ENCODE results near the gene AMER2. TPM values are rescaled to one million over a fixed set of nuclear protein-coding genes. Genes with fewer than 3 reads are reported as not detected.

AMER2 gene
- total and polyA plus RNA-seq, 4 donors = 0.02 to 2.0 TPM; not detected in 2

DNA sequence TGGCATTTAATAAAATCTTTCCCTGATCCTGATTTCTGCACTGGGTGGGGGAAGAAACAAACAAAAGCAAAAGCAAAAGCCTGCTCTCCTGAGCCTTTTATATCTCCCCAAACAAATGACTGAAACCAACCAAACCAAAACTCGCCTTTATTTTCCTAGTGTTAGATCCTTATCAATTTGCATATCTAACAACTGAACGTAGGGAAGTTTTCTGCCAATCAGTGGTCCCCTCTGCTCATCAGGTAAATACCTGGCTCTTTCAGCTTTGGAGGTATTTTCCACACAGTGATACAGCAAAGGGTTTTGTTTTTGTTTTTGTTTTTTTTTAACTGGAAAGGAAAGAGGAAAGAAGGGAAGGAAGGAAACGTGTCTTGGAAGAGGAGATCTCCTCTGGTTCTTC is 3.3 kb downstream of the AMER2 start:
- H3K36me3 ChIP-seq (ENCODE audit: control insufficient read depth in 4 of 4, insufficient read depth in 4 of 4, low read length in 4 of 4) = no peaks in the 10 kb centered on the region
- ATAC-seq (ENCODE audit: insufficient read depth, low FRiP score) = no peak
- H3K4me1 ChIP-seq (ENCODE audit: control insufficient read depth in 5 of 5, insufficient read depth in 5 of 5, low read length in 5 of 5) = peaks cover 0 to 11% (median 4%) of the 10 kb centered on the region in 5 donors
- TF ChIP-seq, protein P1, sequence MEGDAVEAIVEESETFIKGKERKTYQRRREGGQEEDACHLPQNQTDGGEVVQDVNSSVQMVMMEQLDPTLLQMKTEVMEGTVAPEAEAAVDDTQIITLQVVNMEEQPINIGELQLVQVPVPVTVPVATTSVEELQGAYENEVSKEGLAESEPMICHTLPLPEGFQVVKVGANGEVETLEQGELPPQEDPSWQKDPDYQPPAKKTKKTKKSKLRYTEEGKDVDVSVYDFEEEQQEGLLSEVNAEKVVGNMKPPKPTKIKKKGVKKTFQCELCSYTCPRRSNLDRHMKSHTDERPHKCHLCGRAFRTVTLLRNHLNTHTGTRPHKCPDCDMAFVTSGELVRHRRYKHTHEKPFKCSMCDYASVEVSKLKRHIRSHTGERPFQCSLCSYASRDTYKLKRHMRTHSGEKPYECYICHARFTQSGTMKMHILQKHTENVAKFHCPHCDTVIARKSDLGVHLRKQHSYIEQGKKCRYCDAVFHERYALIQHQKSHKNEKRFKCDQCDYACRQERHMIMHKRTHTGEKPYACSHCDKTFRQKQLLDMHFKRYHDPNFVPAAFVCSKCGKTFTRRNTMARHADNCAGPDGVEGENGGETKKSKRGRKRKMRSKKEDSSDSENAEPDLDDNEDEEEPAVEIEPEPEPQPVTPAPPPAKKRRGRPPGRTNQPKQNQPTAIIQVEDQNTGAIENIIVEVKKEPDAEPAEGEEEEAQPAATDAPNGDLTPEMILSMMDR (IDR thresholded peaks at IDR 0.05; ENCODE audit: control extremely low read depth, extremely low read depth) = no peak
- peaks cover 7 to 69% (median 43%) of the 10 kb centered on the region in 3 donors for H3K27me3 ChIP-seq (ENCODE audit: control insufficient read depth in 3 of 3, insufficient read depth in 3 of 3, low read length in 2 of 3)
- H3K9ac ChIP-seq (ENCODE audit: insufficient read depth in 1 of 2, low read length in 2 of 2) = no peak overlapping the region
- no peak overlapping the region for H3K27ac ChIP-seq (ENCODE audit: low read depth in 1 of 2, low read length in 1 of 2)
- H3K4me3 ChIP-seq = no peak overlapping the region
- 32 to 37% methylated on average over 3 of the region's 3 CpGs for WGBS, 2 donors
- peaks cover 0 to 4% (median 0%) of the 10 kb centered on the region in 4 donors for H3K9me3 ChIP-seq (ENCODE audit: control insufficient read depth in 4 of 4, insufficient read depth in 3 of 4, low read length in 3 of 4)
- no peak for DNase-seq

GRCh38 chr13:25167382-25168174 is 4.5 kb downstream of the AMER2 start:
- Histone ChIP-seq H3K4me3 (no peak overlapping the region), H3K9ac (ENCODE audit: insufficient read depth in 1 of 2, low read length in 2 of 2) (no peak overlapping the region), H3K9me3 (ENCODE audit: control insufficient read depth in 4 of 4, insufficient read depth in 3 of 4, low read length in 3 of 4) (peaks cover 0 to 4% (median 0%) of the 10 kb centered on the region in 4 donors), H3K27ac (ENCODE audit: low read depth in 1 of 2, low read length in 1 of 2) (no peak overlapping the region), H3K36me3 (ENCODE audit: control insufficient read depth in 4 of 4, insufficient read depth in 4 of 4, low read length in 4 of 4) (no peaks in the 10 kb centered on the region), H3K27me3 (ENCODE audit: control insufficient read depth in 3 of 3, insufficient read depth in 3 of 3, low read length in 2 of 3) (peaks cover 7 to 60% (median 32%) of the 10 kb centered on the region in 3 donors), H3K4me1 (ENCODE audit: control insufficient read depth in 5 of 5, insufficient read depth in 5 of 5, low read length in 5 of 5) (peaks cover 0 to 11% (median 4%) of the 10 kb centered on the region in 5 donors)
- 90 to 94% methylated on average over 3 of the region's 3 CpGs for WGBS, 2 donors
- TF ChIP-seq, protein P1 (IDR thresholded peaks at IDR 0.05; ENCODE audit: control extremely low read depth, extremely low read depth) = no peak
- no peak for ATAC-seq (ENCODE audit: insufficient read depth, low FRiP score)
- DNase-seq = no peak

DNA sequence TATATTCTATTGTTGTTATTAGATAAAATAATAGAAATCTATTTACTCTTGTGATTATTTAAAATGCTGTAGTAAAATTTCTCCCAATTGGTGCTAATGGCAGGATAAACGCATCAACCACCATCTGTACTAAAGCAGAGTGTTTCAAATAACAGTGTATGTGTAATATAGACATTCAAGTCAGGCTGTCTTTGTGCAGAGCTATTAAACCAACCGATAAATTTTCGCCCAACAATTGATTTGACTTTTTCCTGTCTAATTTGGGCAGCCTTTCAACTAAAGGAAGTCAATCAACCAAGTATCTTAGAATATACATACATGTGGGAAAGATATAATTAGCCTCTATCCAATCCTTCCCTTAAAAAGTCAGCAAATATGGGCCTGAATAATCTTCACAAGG is 5.8 kb downstream of the AMER2 start:
- Histone ChIP-seq H3K36me3 (ENCODE audit: control insufficient read depth in 4 of 4, insufficient read depth in 4 of 4, low read length in 4 of 4) (no peaks in the 10 kb centered on the region), H3K9me3 (ENCODE audit: control insufficient read depth in 4 of 4, insufficient read depth in 3 of 4, low read length in 3 of 4) (no peaks in the 10 kb centered on the region), H3K27ac (ENCODE audit: low read depth in 1 of 2, low read length in 1 of 2) (no peak overlapping the region), H3K9ac (ENCODE audit: insufficient read depth in 1 of 2, low read length in 2 of 2) (no peak overlapping the region), H3K4me3 (no peak overlapping the region), H3K27me3 (ENCODE audit: control insufficient read depth in 3 of 3, insufficient read depth in 3 of 3, low read length in 2 of 3) (peaks cover 7 to 51% (median 23%) of the 10 kb centered on the region in 3 donors), H3K4me1 (ENCODE audit: control insufficient read depth in 5 of 5, insufficient read depth in 5 of 5, low read length in 5 of 5) (peaks cover 0 to 5% (median 0%) of the 10 kb centered on the region in 5 donors)
- ATAC-seq (ENCODE audit: insufficient read depth, low FRiP score) (no peak), DNase-seq (no peak)
- TF ChIP-seq, protein P1 (IDR thresholded peaks at IDR 0.05; ENCODE audit: control extremely low read depth, extremely low read depth) = no peak
- WGBS, 2 donors = 77 to 80% methylated on average over 3 of the region's 3 CpGs

Measured in lung (tissue), 12 donors.